GM12878 (cell line): ENCODE measurements around the gene DYSF. TPM values are rescaled to one million over a fixed set of nuclear protein-coding genes. Genes with fewer than 3 reads are reported as not detected.

Experiments
- CBFB ChIP-seq: IDR thresholded peaks from 2 replicates; pipeline ENCODE4 v1.6.1; 2016; ENCODE audit warnings: antibody characterized with exemption, low read depth
- EZH2 ChIP-seq: IDR thresholded peaks from 2 replicates; pipeline ENCODE4 v1.6.1; 2012; ENCODE audit warnings: low read depth, mild to moderate bottlenecking, control low read depth, inconsistent platforms, low read length, borderline replicate concordance; ENCODE audit not compliant: control insufficient read depth
- MTA3 ChIP-seq: IDR thresholded peaks from 2 replicates; pipeline ENCODE4 v1.6.1; 2012; ENCODE audit warnings: low read length, inconsistent platforms, borderline replicate concordance
- SKIL ChIP-seq: fragments of 450-650 bp; IDR thresholded peaks from 2 replicates; pipeline ENCODE4 v1.6.1; 2017; ENCODE audit warnings: mild to moderate bottlenecking, low read depth, inconsistent platforms; ENCODE audit not compliant: poor library complexity, severe bottlenecking
- YY1 ChIP-seq: IDR thresholded peaks from 2 replicates; pipeline ENCODE4 v1.6.1; 2011; ENCODE audit warnings: low read depth, mild to moderate bottlenecking, low read length
- ZBTB11 ChIP-seq: fragments of 450-650 bp; formaldehyde crosslinking; IDR thresholded peaks from 2 replicates; pipeline ENCODE4 v1.5.0; 2022; ENCODE audit warnings: mild to moderate bottlenecking, missing genetic modification characterization
- polyA plus RNA-seq, 11 experiments: library from polyadenylated mRNA; depleted of rRNA in 4 of 11; unstranded in 6 of 11; stranded (reverse) in 5 of 11; fragments of >200 nt; fragmentation: Nextera tagmentation in 4 of 11; fragmentation: Illumina TruSeq in 1 of 11; extraction: Ambion mirVana in 4 of 11; extraction: Trizol in 1 of 11; gene quantifications; 1 replicate in 1 of 11; 2 replicates in 10 of 11; pipeline versions ENCODE4 v1.2.1 to v1.2.3, GENCODE V29; 2011 to 2016; ENCODE audit warnings: inconsistent platforms in 2 of 11, missing spikeins in 2 of 11, low read depth in 1 of 11
- total RNA-seq, 4 experiments: library from RNA; depleted of rRNA in 3 of 4; stranded (reverse); fragments of >200 nt in 3 of 4; fragmentation: Illumina TruSeq in 1 of 4; extraction: Trizol in 1 of 4; gene quantifications; 2 replicates each; pipeline versions ENCODE4 v1.2.1 to v1.2.3, GENCODE V29; 2013 to 2021
- TF ChIP-seq, protein P1 (sequence below): fragments of 450-650 bp; IDR thresholded peaks from 2 replicates; pipeline ENCODE4 v1.6.1; 2017; ENCODE audit warnings: low read depth, mild to moderate bottlenecking, moderate library complexity

The DYSF gene
- total and polyA plus RNA-seq, 10 of the 15 experiments (the other 5 are each of a cell fraction or from before 2014, with no cell fraction given) = under 0.01 to 0.15 (median 0.03) TPM; not detected in 7

- TF ChIP-seq SKIL = no peak
- no peak for TF ChIP-seq CBFB
- no peak for TF ChIP-seq MTA3
- TF ChIP-seq, protein P1, sequence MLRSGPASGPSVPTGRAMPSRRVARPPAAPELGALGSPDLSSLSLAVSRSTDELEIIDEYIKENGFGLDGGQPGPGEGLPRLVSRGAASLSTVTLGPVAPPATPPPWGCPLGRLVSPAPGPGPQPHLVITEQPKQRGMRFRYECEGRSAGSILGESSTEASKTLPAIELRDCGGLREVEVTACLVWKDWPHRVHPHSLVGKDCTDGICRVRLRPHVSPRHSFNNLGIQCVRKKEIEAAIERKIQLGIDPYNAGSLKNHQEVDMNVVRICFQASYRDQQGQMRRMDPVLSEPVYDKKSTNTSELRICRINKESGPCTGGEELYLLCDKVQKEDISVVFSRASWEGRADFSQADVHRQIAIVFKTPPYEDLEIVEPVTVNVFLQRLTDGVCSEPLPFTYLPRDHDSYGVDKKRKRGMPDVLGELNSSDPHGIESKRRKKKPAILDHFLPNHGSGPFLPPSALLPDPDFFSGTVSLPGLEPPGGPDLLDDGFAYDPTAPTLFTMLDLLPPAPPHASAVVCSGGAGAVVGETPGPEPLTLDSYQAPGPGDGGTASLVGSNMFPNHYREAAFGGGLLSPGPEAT = no peak
- TF ChIP-seq ZBTB11 (CRISPR knock-in tag) = no peak
- TF ChIP-seq EZH2 = no peak
- TF ChIP-seq YY1 = no peak
Observed at GRCh38 chr2:71506222-71507153, 53.1 kb downstream of the DYSF start (continued).
